Measurements from ENCODE around the gene ADARB1.

Gene ADARB1

GRCh38 chr21:45187646-45188045, 113.3 kb downstream of the ADARB1 start:
- H3K4me3 ChIP-seq (ENCODE audit: low read depth, low read length) = no peak overlapping the region
- H3K4me1 ChIP-seq = no peaks in the 10 kb centered on the region
- H3K27me3 ChIP-seq = no peaks in the 10 kb centered on the region
- peaks cover 28% of the 10 kb centered on the region for H3K36me3 ChIP-seq
- no peaks in the 10 kb centered on the region for H3K9me3 ChIP-seq
- DNase-seq = no peak
- no peak for TF ChIP-seq CTCF (IDR thresholded peaks at IDR 0.05; ENCODE audit: low read depth, low read length)

GRCh38 chr21:45190013-45190412, 115.6 kb downstream of the ADARB1 start:
- DNase-seq = no peak
- H3K36me3 ChIP-seq = peaks cover 24% of the 10 kb centered on the region
- H3K27me3 ChIP-seq = no peaks in the 10 kb centered on the region
- TF ChIP-seq CTCF (IDR thresholded peaks at IDR 0.05; ENCODE audit: low read depth, low read length) = no peak
- H3K4me3 ChIP-seq (ENCODE audit: low read depth, low read length) = no peak overlapping the region
- no peaks in the 10 kb centered on the region for H3K4me1 ChIP-seq
- no peaks in the 10 kb centered on the region for H3K9me3 ChIP-seq

- DNase-seq = no peak
- peaks cover 9% of the 10 kb centered on the region; the same call in 1 of the 2 replicates for H3K36me3 ChIP-seq
- no peak overlapping the region for H3K4me3 ChIP-seq (ENCODE audit: low read depth, low read length)
- peak; percentile 12; the same call in 1 of the 2 replicates for TF ChIP-seq CTCF (IDR thresholded peaks at IDR 0.05; ENCODE audit: low read depth, low read length)
- H3K27me3 ChIP-seq = no peaks in the 10 kb centered on the region
- no peaks in the 10 kb centered on the region for H3K9me3 ChIP-seq
- H3K4me1 ChIP-seq = no peaks in the 10 kb centered on the region
Observed at GRCh38 chr21:45192332-45192731, 118.0 kb downstream of the ADARB1 start.

GRCh38 chr21:45196620-45197019, 122.2 kb downstream of the ADARB1 start:
- no peak overlapping the region for H3K4me3 ChIP-seq (ENCODE audit: low read depth, low read length)
- no peak for DNase-seq
- TF ChIP-seq CTCF (IDR thresholded peaks at IDR 0.05; ENCODE audit: low read depth, low read length) = no peak
- no peaks in the 10 kb centered on the region for H3K4me1 ChIP-seq
- peaks cover 3% of the 10 kb centered on the region; the same call in 1 of the 2 replicates for H3K36me3 ChIP-seq
- H3K9me3 ChIP-seq = no peaks in the 10 kb centered on the region
- H3K27me3 ChIP-seq = no peaks in the 10 kb centered on the region

GRCh38 chr21:45199201-45199600, 124.8 kb downstream of the ADARB1 start:
- peaks cover 3% of the 10 kb centered on the region; the same call in 1 of the 2 replicates for H3K36me3 ChIP-seq
- DNase-seq = no peak
- no peaks in the 10 kb centered on the region for H3K27me3 ChIP-seq
- no peak for TF ChIP-seq CTCF (IDR thresholded peaks at IDR 0.05; ENCODE audit: low read depth, low read length)
- H3K4me3 ChIP-seq (ENCODE audit: low read depth, low read length) = no peak overlapping the region
- no peaks in the 10 kb centered on the region for H3K9me3 ChIP-seq
- peaks cover 9% of the 10 kb centered on the region for H3K4me1 ChIP-seq

GRCh38 chr21:45200031-45200430, 125.7 kb downstream of the ADARB1 start:
- Histone ChIP-seq H3K4me1 (peaks cover 9% of the 10 kb centered on the region), H3K36me3 (peaks cover 10% of the 10 kb centered on the region), H3K9me3 (no peaks in the 10 kb centered on the region), H3K27me3 (no peaks in the 10 kb centered on the region), H3K4me3 (ENCODE audit: low read depth, low read length) (no peak overlapping the region)
- no peak for TF ChIP-seq CTCF (IDR thresholded peaks at IDR 0.05; ENCODE audit: low read depth, low read length)
- no peak for DNase-seq

Data from BE2C (cell line).